Psoas muscle (tissue), 8 donors: ENCODE results near the gene DAP. TPM values are rescaled to one million over a fixed set of nuclear protein-coding genes. Genes with fewer than 3 reads are reported as not detected.

Experiments
- ATAC-seq, 4 donors: fragments of 200-7000 bp; cut with Tn5 transposase; one replicate each; pipeline ENCODE4 v1.9.1; 2020; ENCODE audit warnings: moderate library complexity in 3 of 4, mild to moderate bottlenecking in 2 of 4
- DNase-seq, 2 donors: peaks; one replicate each; pipeline ENCODE4 v3.0.0-alpha.2; 2020
- H3K27ac ChIP-seq: fragments of 200-600 bp; one replicate; pipeline ENCODE4 v1.8.0; 2022
- H3K27me3 ChIP-seq, 3 donors: fragments of 200-600 bp in 1 of 3; one replicate each; pipeline versions ENCODE4 v1.6.1 to v1.8.0; 2013 to 2022; ENCODE audit warnings: low read length in 2 of 3, mild to moderate bottlenecking in 2 of 3, moderate library complexity in 1 of 3; ENCODE audit not compliant: insufficient read depth in 3 of 3
- H3K36me3 ChIP-seq, 2 donors: fragments of 200-600 bp in 1 of 2; one replicate each; pipeline versions ENCODE4 v1.6.1 to v1.8.0; 2013 to 2022; ENCODE audit warnings: low read depth in 1 of 2, mild to moderate bottlenecking in 1 of 2, moderate library complexity in 1 of 2; ENCODE audit not compliant: insufficient read depth in 1 of 2
- H3K4me1 ChIP-seq: fragments of 200-600 bp; one replicate; pipeline ENCODE4 v1.8.0; 2022
- H3K4me3 ChIP-seq: fragments of 200-600 bp; one replicate; pipeline ENCODE4 v1.8.0; 2022; ENCODE audit warnings: mild to moderate bottlenecking
- H3K9me3 ChIP-seq: fragments of 200-600 bp; one replicate; pipeline ENCODE4 v1.8.0; 2022
- WGBS, 3 donors: extraction: QIAGEN DNeasy Blood & Tissue Kit; methylation state at CpG; one replicate each; pipeline versions ENCODE4 v1.1.6 to v1.1.7; 2013; 5-methylcytosine and 5-hydroxymethylcytosine counted together
- intact Hi-C, 2 donors: fragments of 100-400 bp; cut with DNase I; formaldehyde crosslinking; loops; one replicate each; pipeline versions ENCODE4 v1.11.0 to v1.14.2; 2022
- polyA plus RNA-seq, 3 donors: library from polyadenylated mRNA; stranded (reverse); fragments of 200-250 nt; gene quantifications; one replicate each; pipeline ENCODE4 v1.2.3, GENCODE V29; 2013
- total RNA-seq, 4 donors: library from RNA; stranded (reverse); fragmentation: NEBNext Ultra II Directional in 2 of 4; extraction: Animal tissue kit (Norgen Biotek cat#: 25700) in 2 of 4; gene quantifications; one replicate each; pipeline versions ENCODE4 v1.2.1 to v1.2.4, GENCODE V29; 2021 to 2023
- TF ChIP-seq, protein P1 (sequence below): fragments of 200-600 bp; IDR thresholded peaks from one replicate; pipeline ENCODE4 v1.8.0; 2022; ENCODE audit warnings: antibody characterized with exemption
- donor health status: healthy with polysubstance abuse.
- donor health status: DM: no; HTN: no; CAD: no; lungs with moderate emphysema.
- donor health status: Bipolar disorder and iron deficiency.
- donor health status: healthy.
- donor health status: DM: yes; HTN: yes; CAD: no.
- donor health status: DM: no; HTN: no; CAD: no.
- donor health status: DM: no; HTN: no; CAD: no.
- donor health status: DM: yes; HTN: yes; CAD: no.

Gene DAP
- total and polyA plus RNA-seq, 7 donors = 3.6 to 8.1 (median 5.1) TPM

DNA sequence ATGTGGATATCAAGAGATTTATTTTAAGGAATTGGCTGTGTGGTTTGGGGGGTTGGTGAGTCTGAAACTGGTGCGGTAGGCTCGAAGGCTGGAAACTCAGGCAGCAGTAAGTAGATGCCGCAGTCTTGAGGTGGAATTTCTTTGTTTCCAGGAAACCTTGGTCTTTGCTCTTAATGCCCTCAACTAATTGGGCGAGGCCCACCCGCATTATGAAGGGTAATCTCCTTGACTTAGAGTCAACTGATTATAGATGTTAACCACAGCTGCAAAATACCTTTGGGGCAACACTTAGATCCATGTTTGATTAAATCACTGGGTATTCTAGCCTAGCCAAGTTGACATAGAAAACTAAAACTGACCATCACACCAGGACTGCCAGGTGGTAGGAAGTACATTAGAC, 113.4 kb downstream of the DAP start:
- no peak for DNase-seq
- Histone ChIP-seq H3K4me3 (no peak overlapping the region), H3K27ac (no peak overlapping the region), H3K9me3 (no peaks in the 10 kb centered on the region), H3K36me3 (no peaks in the 10 kb centered on the region), H3K27me3 (peaks cover 0 to 4% (median 0%) of the 10 kb centered on the region in 3 donors), H3K4me1 (no peaks in the 10 kb centered on the region)
- WGBS, 3 donors = 94 to 96% (median 96%) methylated on average over 5 of the region's 5 CpGs
- no peak for ATAC-seq
- TF ChIP-seq, protein P1, sequence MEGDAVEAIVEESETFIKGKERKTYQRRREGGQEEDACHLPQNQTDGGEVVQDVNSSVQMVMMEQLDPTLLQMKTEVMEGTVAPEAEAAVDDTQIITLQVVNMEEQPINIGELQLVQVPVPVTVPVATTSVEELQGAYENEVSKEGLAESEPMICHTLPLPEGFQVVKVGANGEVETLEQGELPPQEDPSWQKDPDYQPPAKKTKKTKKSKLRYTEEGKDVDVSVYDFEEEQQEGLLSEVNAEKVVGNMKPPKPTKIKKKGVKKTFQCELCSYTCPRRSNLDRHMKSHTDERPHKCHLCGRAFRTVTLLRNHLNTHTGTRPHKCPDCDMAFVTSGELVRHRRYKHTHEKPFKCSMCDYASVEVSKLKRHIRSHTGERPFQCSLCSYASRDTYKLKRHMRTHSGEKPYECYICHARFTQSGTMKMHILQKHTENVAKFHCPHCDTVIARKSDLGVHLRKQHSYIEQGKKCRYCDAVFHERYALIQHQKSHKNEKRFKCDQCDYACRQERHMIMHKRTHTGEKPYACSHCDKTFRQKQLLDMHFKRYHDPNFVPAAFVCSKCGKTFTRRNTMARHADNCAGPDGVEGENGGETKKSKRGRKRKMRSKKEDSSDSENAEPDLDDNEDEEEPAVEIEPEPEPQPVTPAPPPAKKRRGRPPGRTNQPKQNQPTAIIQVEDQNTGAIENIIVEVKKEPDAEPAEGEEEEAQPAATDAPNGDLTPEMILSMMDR = no peak
- intact Hi-C loops = no loop called here

DNA sequence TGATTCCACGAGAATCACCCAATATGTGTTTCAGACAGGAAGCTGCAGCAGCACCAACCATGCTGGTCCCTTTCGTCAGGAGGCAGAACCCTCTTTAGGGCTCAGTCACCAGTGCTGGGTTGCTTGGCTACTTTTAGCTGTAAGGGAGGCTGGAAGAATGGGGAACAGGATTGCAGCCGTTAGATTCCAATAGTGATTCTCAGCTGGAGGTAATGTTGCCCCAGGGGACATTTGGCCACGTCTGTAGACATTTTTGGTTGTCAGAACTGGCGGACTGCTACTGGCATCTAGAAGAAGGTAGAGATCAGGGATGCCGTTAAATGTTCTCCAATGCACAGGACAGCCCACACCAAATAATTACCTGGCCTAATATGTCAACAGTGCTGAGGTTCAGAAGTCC, 115.4 kb downstream of the DAP start:
- ATAC-seq (no peak), DNase-seq (no peak)
- TF ChIP-seq, protein P1 = no peak
- Histone ChIP-seq H3K9me3 (no peaks in the 10 kb centered on the region), H3K27me3 (peaks cover 0 to 4% (median 0%) of the 10 kb centered on the region in 3 donors), H3K4me1 (no peaks in the 10 kb centered on the region), H3K27ac (no peak overlapping the region), H3K36me3 (no peaks in the 10 kb centered on the region), H3K4me3 (no peak overlapping the region)
- intact Hi-C loops = no loop called here
- WGBS, 3 donors = 58 to 78% (median 68%) methylated on average over 6 of the region's 6 CpGs

DNA sequence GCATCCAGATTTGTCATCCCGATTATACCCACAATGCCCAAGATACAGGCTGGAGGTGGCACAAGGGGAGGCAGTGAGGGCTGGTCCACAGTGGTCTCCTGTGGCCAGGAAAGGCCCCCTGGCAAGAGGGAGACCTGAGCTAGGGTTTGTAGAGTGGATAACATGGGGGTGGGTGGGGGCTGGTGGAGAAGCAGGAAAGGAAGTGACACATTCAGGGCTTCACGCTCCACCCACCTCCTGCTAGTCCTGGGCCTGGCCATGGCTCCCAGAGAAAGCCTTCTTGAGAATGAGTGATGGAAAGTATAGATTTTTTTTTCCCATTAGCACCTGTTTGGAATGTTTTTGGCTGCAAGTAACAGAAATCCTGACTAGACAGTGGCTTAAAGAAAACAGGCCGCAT, 115.9 kb downstream of the DAP start:
- Histone ChIP-seq H3K27me3 (peaks cover 0 to 2% (median 0%) of the 10 kb centered on the region in 3 donors), H3K4me3 (no peak overlapping the region), H3K36me3 (no peaks in the 10 kb centered on the region), H3K27ac (no peak overlapping the region), H3K4me1 (no peaks in the 10 kb centered on the region), H3K9me3 (no peaks in the 10 kb centered on the region)
- WGBS, 3 donors = 87 to 90% (median 87%) methylated on average over 3 of the region's 3 CpGs
- TF ChIP-seq, protein P1 = no peak
- DNase-seq (no peak), ATAC-seq (no peak)
- intact Hi-C loops = no loop called here

DNA sequence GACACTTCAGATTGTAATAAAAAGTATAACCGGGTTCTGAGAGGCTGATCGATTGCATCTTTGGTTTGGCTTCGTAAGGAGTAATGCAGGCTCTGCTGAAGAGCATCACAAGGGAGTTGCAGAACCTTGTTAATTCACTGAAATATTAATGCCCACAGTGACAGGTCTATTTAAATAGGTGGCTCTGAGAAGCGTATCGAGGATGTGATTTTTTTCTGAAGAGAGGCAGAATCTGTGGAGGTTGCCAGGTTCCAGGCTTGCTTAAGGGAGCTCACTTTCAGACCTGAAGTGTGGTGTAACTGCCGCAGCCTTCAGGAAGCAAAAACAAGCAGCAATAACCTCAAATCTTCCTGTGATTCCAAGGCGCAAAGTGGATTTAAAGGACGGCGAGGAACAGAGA, 116.8 kb downstream of the DAP start:
- intact Hi-C loops = no loop called here

DNA sequence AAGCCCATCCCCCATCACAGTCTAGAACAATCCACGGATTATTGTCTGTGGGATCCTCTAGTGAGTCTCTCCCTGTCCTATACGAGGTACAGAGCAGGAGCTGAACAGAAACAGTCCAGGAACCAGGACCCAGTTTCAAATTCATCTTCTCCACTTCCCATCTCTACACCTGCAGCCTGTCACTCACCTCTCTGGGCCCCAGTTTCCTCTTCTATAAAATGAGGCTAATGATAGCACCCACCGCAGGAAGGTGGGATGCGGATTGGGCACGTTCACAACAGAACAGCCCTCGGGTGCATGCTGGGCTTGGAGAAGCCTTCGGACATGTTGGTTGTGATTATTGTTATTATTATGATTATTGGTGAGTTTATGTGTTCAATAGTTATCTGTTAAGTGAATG, 118.7 kb downstream of the DAP start:
- no peaks in the 10 kb centered on the region for H3K27me3 ChIP-seq
- WGBS, 3 donors = 64 to 79% (median 70%) methylated on average over 7 of the region's 7 CpGs
- TF ChIP-seq, protein P1 = no peak
- H3K27ac ChIP-seq = no peak overlapping the region
- intact Hi-C loops = no loop called here
- ATAC-seq (no peak), DNase-seq (no peak)
- no peaks in the 10 kb centered on the region for H3K9me3 ChIP-seq
- H3K4me1 ChIP-seq = no peaks in the 10 kb centered on the region
- H3K36me3 ChIP-seq = no peaks in the 10 kb centered on the region
- H3K4me3 ChIP-seq = no peak overlapping the region

More for the DNA sequence above, 116.8 kb downstream of the DAP start:
- H3K27me3 ChIP-seq = no peaks in the 10 kb centered on the region
- no peaks in the 10 kb centered on the region for H3K36me3 ChIP-seq
- 66 to 80% (median 78%) methylated on average over 9 of the region's 9 CpGs for WGBS, 3 donors
- no peak overlapping the region for H3K4me3 ChIP-seq
- no peak overlapping the region for H3K27ac ChIP-seq
- DNase-seq (no peak), ATAC-seq (no peak)
- TF ChIP-seq, protein P1 = no peak
- H3K4me1 ChIP-seq = no peaks in the 10 kb centered on the region
- no peaks in the 10 kb centered on the region for H3K9me3 ChIP-seq
